Testis (tissue), 3 donors: ENCODE measurements around the gene LRRC7. TPM values are rescaled to one million over a fixed set of nuclear protein-coding genes. Genes with fewer than 3 reads are reported as not detected.
"Not testable (repeated sequence)": the region's sequence is repeated elsewhere in the genome, so short reads cannot be mapped to it uniquely, and the experiment has no call there.

Experiments used
- DNase-seq: peaks from one replicate; pipeline ENCODE4 v3.0.0-alpha.2; 2019
- H3K27ac ChIP-seq, 2 donors: fragments of 200-600 bp; sonication (generic); one replicate each; pipeline ENCODE4 v1.5.1; 2019
- H3K27me3 ChIP-seq: fragments of 200-600 bp; sonication (generic); one replicate; pipeline ENCODE4 v1.5.1; 2019
- H3K36me3 ChIP-seq: fragments of 200-600 bp; sonication (generic); one replicate; pipeline ENCODE4 v1.5.1; 2017; ENCODE audit warnings: low read depth; ENCODE audit errors: missing control alignments
- H3K4me1 ChIP-seq: fragments of 200-600 bp; sonication (generic); one replicate; pipeline ENCODE4 v1.5.1; 2019
- H3K4me3 ChIP-seq, 2 donors: fragments of 200-600 bp; sonication (generic); one replicate each; pipeline ENCODE4 v1.5.1; 2017 to 2019
- H3K9me3 ChIP-seq: fragments of 200-600 bp; sonication (generic); one replicate; pipeline ENCODE4 v1.5.1; 2017
- POLR2A ChIP-seq: fragments of 450-650 bp; IDR thresholded peaks from one replicate; pipeline ENCODE4 v1.6.1; 2017; ENCODE audit warnings: antibody characterized with exemption, mild to moderate bottlenecking, moderate library complexity
- WGBS, 2 donors: methylation state at CpG; one replicate each; pipeline ENCODE4 v1.1.5; 2018; 5-methylcytosine and 5-hydroxymethylcytosine counted together
- intact Hi-C: fragments of 100-400 bp; cut with DNase I; formaldehyde crosslinking; loops from one replicate; pipeline ENCODE4 v1.15.1; 2023; ENCODE audit warnings: low total_unique reads
- polyA plus RNA-seq: library from polyadenylated mRNA; stranded (reverse); fragments of 350-450 nt; fragmentation: Illumina TruSeq; extraction: RNeasy Lipid Tissue Mini Kit (QIAGEN cat#74804); gene quantifications from one replicate; pipeline ENCODE4 v1.2.3, GENCODE V29; 2014; ENCODE audit warnings: low read depth, low replicate concordance; ENCODE audit not compliant: insufficient read depth
- total RNA-seq, 2 donors: library from RNA; depleted of rRNA; stranded (reverse); fragments of >200 nt; gene quantifications; one replicate each; pipeline ENCODE4 v1.2.3, GENCODE V29; 2016
- TF ChIP-seq, protein P1 (sequence below), 3 experiments: fragments of 450-650 bp in 2 of 3; fragments of 200-600 bp in 1 of 3; sonication (generic) in 1 of 3; IDR thresholded peaks; one replicate each; pipeline ENCODE4 v1.5.1; 2016 to 2019; ENCODE audit warnings: antibody characterized with exemption in 3 of 3, mild to moderate bottlenecking in 2 of 3, moderate library complexity in 1 of 3

Gene LRRC7
- total and polyA plus RNA-seq, 3 donors from 2014 or later = 5.2 to 8.0 (median 6.9) TPM

DNA sequence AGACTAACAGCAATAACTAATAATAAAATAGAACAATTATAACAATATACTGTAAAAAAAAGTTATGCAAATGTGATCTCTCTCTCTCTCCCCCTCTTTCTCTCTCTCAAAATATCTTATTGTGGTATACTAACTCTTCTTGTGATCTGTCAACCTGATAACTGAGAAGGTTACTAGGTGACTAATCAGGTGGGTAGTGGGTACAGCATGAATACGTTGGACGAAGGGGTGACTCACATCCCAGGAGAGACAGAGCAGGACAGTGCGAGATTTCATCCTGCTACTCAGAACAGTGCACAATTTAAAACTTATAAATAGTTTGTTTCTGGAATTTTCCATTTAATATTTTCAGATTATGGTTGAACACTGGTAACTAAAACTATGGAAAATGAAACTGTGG is 380.1 kb downstream of the LRRC7 start:
- TF ChIP-seq POLR2A = no peak
- TF ChIP-seq, protein P1, sequence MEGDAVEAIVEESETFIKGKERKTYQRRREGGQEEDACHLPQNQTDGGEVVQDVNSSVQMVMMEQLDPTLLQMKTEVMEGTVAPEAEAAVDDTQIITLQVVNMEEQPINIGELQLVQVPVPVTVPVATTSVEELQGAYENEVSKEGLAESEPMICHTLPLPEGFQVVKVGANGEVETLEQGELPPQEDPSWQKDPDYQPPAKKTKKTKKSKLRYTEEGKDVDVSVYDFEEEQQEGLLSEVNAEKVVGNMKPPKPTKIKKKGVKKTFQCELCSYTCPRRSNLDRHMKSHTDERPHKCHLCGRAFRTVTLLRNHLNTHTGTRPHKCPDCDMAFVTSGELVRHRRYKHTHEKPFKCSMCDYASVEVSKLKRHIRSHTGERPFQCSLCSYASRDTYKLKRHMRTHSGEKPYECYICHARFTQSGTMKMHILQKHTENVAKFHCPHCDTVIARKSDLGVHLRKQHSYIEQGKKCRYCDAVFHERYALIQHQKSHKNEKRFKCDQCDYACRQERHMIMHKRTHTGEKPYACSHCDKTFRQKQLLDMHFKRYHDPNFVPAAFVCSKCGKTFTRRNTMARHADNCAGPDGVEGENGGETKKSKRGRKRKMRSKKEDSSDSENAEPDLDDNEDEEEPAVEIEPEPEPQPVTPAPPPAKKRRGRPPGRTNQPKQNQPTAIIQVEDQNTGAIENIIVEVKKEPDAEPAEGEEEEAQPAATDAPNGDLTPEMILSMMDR (IDR thresholded peaks at IDR 0.05) = no peak
- DNase-seq = no peak
- H3K27ac ChIP-seq = no peak overlapping the region
- H3K27me3 ChIP-seq = no peaks in the 10 kb centered on the region
- no peak overlapping the region for H3K4me3 ChIP-seq
- no peaks in the 10 kb centered on the region for H3K36me3 ChIP-seq
- intact Hi-C loops = no loop called here
- no peaks in the 10 kb centered on the region for H3K4me1 ChIP-seq
- no peaks in the 10 kb centered on the region for H3K9me3 ChIP-seq
- 91 to 98% methylated on average over 3 of the region's 3 CpGs for WGBS, 2 donors

- 52 to 78% methylated on average over 1 of the region's 1 CpG for WGBS, 2 donors
- no peak overlapping the region for H3K4me3 ChIP-seq
- no peak overlapping the region for H3K27ac ChIP-seq
- intact Hi-C loops = no loop called here
- H3K9me3 ChIP-seq = no peaks in the 10 kb centered on the region
- H3K27me3 ChIP-seq = no peaks in the 10 kb centered on the region
- TF ChIP-seq, protein P1 (IDR thresholded peaks at IDR 0.05) = no peak
- no peak for TF ChIP-seq POLR2A
- DNase-seq = no peak
- H3K36me3 ChIP-seq = no peaks in the 10 kb centered on the region
- H3K4me1 ChIP-seq = no peaks in the 10 kb centered on the region
Observed at GRCh38 chr1:69952676-69953075, 385.0 kb downstream of the LRRC7 start.

GRCh38 chr1:69962452-69962851 is 394.7 kb downstream of the LRRC7 start:
- WGBS, 2 donors = 89 to 93% methylated on average over 2 of the region's 2 CpGs

GRCh38 chr1:69967245-69967766 is 399.6 kb downstream of the LRRC7 start:
- Histone ChIP-seq H3K9me3 (no peaks in the 10 kb centered on the region), H3K4me3 (no peak overlapping the region), H3K27ac (no peak overlapping the region), H3K36me3 (no peaks in the 10 kb centered on the region), H3K4me1 (no peaks in the 10 kb centered on the region), H3K27me3 (no peaks in the 10 kb centered on the region)
- no peak for DNase-seq
- intact Hi-C loops = no loop called here
- TF ChIP-seq, protein P1 (IDR thresholded peaks at IDR 0.05) = no peak
- no peak for TF ChIP-seq POLR2A
- WGBS, 2 donors = 91 to 97% methylated on average over 3 of the region's 3 CpGs

More at GRCh38 chr1:69962452-69962851, 394.7 kb downstream of the LRRC7 start:
- DNase-seq, H3K27me3 ChIP-seq, intact Hi-C loops, H3K4me3 ChIP-seq, H3K4me1 ChIP-seq, H3K36me3 ChIP-seq, H3K27ac ChIP-seq, H3K9me3 ChIP-seq: not testable (repeated sequence)

GRCh38 chr1:69976896-69977295 is 409.2 kb downstream of the LRRC7 start:
- no peaks in the 10 kb centered on the region for H3K36me3 ChIP-seq
- H3K27ac ChIP-seq = no peak overlapping the region
- H3K4me1 ChIP-seq = no peaks in the 10 kb centered on the region
- H3K27me3 ChIP-seq = no peaks in the 10 kb centered on the region
- 61 to 83% methylated on average over 3 of the region's 3 CpGs for WGBS, 2 donors
- no peak overlapping the region for H3K4me3 ChIP-seq
- no peak for TF ChIP-seq POLR2A
- TF ChIP-seq, protein P1 (IDR thresholded peaks at IDR 0.05) = no peak
- H3K9me3 ChIP-seq = no peaks in the 10 kb centered on the region
- intact Hi-C loops = no loop called here
- no peak for DNase-seq
